ENCODE measurements around the gene SLC25A25.
A peak's percentile ranks its signal among the peaks of the same experiment; 100 is the strongest.
"Not testable (repeated sequence)": the region's sequence is repeated elsewhere in the genome, so short reads cannot be mapped to it uniquely, and the experiment has no call there.

Gene SLC25A25

GRCh38 chr9:128128836-128129590, 61.0 kb downstream of the SLC25A25 start:
- H2AFZ ChIP-seq = peak overlapping the region; percentile 96
- no peak overlapping the region for H3K27ac ChIP-seq
- no peaks in the 10 kb centered on the region for H3K4me1 ChIP-seq
- no peak overlapping the region for H3K9ac ChIP-seq
- peak overlapping the region; percentile 100 for H3K4me2 ChIP-seq (ENCODE audit: low read length)
- TF ChIP-seq, protein P1, sequence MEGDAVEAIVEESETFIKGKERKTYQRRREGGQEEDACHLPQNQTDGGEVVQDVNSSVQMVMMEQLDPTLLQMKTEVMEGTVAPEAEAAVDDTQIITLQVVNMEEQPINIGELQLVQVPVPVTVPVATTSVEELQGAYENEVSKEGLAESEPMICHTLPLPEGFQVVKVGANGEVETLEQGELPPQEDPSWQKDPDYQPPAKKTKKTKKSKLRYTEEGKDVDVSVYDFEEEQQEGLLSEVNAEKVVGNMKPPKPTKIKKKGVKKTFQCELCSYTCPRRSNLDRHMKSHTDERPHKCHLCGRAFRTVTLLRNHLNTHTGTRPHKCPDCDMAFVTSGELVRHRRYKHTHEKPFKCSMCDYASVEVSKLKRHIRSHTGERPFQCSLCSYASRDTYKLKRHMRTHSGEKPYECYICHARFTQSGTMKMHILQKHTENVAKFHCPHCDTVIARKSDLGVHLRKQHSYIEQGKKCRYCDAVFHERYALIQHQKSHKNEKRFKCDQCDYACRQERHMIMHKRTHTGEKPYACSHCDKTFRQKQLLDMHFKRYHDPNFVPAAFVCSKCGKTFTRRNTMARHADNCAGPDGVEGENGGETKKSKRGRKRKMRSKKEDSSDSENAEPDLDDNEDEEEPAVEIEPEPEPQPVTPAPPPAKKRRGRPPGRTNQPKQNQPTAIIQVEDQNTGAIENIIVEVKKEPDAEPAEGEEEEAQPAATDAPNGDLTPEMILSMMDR (IDR thresholded peaks at IDR 0.05) = no peak
- H3K36me3 ChIP-seq (ENCODE audit: control insufficient read depth, insufficient read depth, low read length) = no peaks in the 10 kb centered on the region
- H3K9me3 ChIP-seq (ENCODE audit: control insufficient read depth, low read length) = no peaks in the 10 kb centered on the region
- H3K4me3 ChIP-seq (ENCODE audit: low read depth, low read length) = peak overlapping the region; percentile 94
- no peaks in the 10 kb centered on the region for H3K79me2 ChIP-seq
- no peaks in the 10 kb centered on the region for H3K27me3 ChIP-seq (ENCODE audit: control insufficient read depth, insufficient read depth, low read length)

GRCh38 chr9:128129976-128130590, 62.1 kb downstream of the SLC25A25 start:
- H3K4me2 ChIP-seq (ENCODE audit: low read length); H3K9me3 ChIP-seq (ENCODE audit: control insufficient read depth, low read length); H3K4me3 ChIP-seq (ENCODE audit: low read depth, low read length); H3K27ac ChIP-seq; H3K79me2 ChIP-seq; H3K4me1 ChIP-seq; H2AFZ ChIP-seq; H3K36me3 ChIP-seq (ENCODE audit: control insufficient read depth, insufficient read depth, low read length); H3K27me3 ChIP-seq (ENCODE audit: control insufficient read depth, insufficient read depth, low read length); H3K9ac ChIP-seq: not testable (repeated sequence)
- TF ChIP-seq, protein P1 (IDR thresholded peaks at IDR 0.05) = peak; percentile 14

GRCh38 chr9:128130651-128131050, 62.6 kb downstream of the SLC25A25 start:
- not testable (repeated sequence) for H3K9me3 ChIP-seq (ENCODE audit: control insufficient read depth, low read length); H3K79me2 ChIP-seq; H3K36me3 ChIP-seq (ENCODE audit: control insufficient read depth, insufficient read depth, low read length); H3K4me2 ChIP-seq (ENCODE audit: low read length); H3K4me1 ChIP-seq; H2AFZ ChIP-seq; H3K4me3 ChIP-seq (ENCODE audit: low read depth, low read length); H3K27ac ChIP-seq; H3K9ac ChIP-seq; H3K27me3 ChIP-seq (ENCODE audit: control insufficient read depth, insufficient read depth, low read length)

- H3K9ac ChIP-seq; H2AFZ ChIP-seq; H3K9me3 ChIP-seq (ENCODE audit: control insufficient read depth, low read length); H3K27ac ChIP-seq; H3K27me3 ChIP-seq (ENCODE audit: control insufficient read depth, insufficient read depth, low read length); H3K4me3 ChIP-seq (ENCODE audit: low read depth, low read length); H3K4me2 ChIP-seq (ENCODE audit: low read length); H3K36me3 ChIP-seq (ENCODE audit: control insufficient read depth, insufficient read depth, low read length); H3K79me2 ChIP-seq; H3K4me1 ChIP-seq: not testable (repeated sequence)
These were observed 63.3 kb downstream of the SLC25A25 start for GRCh38 chr9:128131346-128131745.

DNA sequence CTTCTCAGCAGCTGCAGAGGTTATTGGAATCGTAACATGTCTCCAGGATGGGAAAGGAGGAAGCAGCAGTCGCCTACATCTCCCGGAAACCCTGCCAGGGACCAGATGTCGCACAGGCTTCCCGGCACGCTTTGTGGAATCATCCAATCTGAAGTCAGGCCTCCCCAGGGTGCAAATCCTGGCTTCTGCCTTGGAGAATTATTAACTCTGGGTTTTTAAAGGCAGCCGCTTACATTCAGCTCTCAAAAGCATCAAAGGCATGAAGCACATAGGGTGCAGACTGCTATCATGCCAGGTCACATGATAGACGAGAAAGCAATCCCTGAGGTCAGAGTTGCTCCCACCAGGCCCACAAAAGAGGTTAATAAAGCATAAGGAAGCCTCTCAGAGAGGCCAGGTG, 64.1 kb downstream of the SLC25A25 start:
- H3K27me3 ChIP-seq (ENCODE audit: control insufficient read depth, insufficient read depth, low read length); H3K27ac ChIP-seq; H2AFZ ChIP-seq; H3K36me3 ChIP-seq (ENCODE audit: control insufficient read depth, insufficient read depth, low read length); H3K4me2 ChIP-seq (ENCODE audit: low read length); H3K4me1 ChIP-seq; H3K9me3 ChIP-seq (ENCODE audit: control insufficient read depth, low read length); H3K4me3 ChIP-seq (ENCODE audit: low read depth, low read length); H3K79me2 ChIP-seq; H3K9ac ChIP-seq: not testable (repeated sequence)

- H3K27me3 ChIP-seq (ENCODE audit: control insufficient read depth, insufficient read depth, low read length); H2AFZ ChIP-seq; H3K4me1 ChIP-seq; H3K9ac ChIP-seq; H3K9me3 ChIP-seq (ENCODE audit: control insufficient read depth, low read length); H3K4me2 ChIP-seq (ENCODE audit: low read length); H3K79me2 ChIP-seq; H3K27ac ChIP-seq; H3K36me3 ChIP-seq (ENCODE audit: control insufficient read depth, insufficient read depth, low read length); H3K4me3 ChIP-seq (ENCODE audit: low read depth, low read length): not testable (repeated sequence)
These were observed 67.5 kb downstream of the SLC25A25 start for GRCh38 chr9:128135561-128135960.
